ENCODE data around the gene HPS6.

The HPS6 gene

GRCh38 chr10:102067091-102067916 lies 2.2 kb downstream of the HPS6 start:
- DNase-seq (ENCODE audit: low read depth in 2 of 3, low spot score in 2 of 3), result no peak

GRCh38 chr10:102068216-102068615 lies 3.1 kb downstream of the HPS6 start:
- no peak for DNase-seq (ENCODE audit: low read depth in 2 of 3, low spot score in 2 of 3)

GRCh38 chr10:102069071-102069470 lies 3.9 kb downstream of the HPS6 start:
- no peak for DNase-seq (ENCODE audit: low read depth in 2 of 3, low spot score in 2 of 3)

GRCh38 chr10:102072673-102073527 lies 7.8 kb downstream of the HPS6 start:
- peak; percentile 38 to 72 (median 58) for DNase-seq (ENCODE audit: low read depth in 2 of 3, low spot score in 2 of 3)

GRCh38 chr10:102083541-102083940 lies 18.4 kb downstream of the HPS6 start:
- DNase-seq (ENCODE audit: low read depth in 2 of 3, low spot score in 2 of 3), result no peak

- DNase-seq (ENCODE audit: low read depth in 2 of 3, low spot score in 2 of 3), result no peak
Measured at GRCh38 chr10:102085336-102085735, 20.2 kb downstream of the HPS6 start.

GRCh38 chr10:102086196-102086595 lies 21.0 kb downstream of the HPS6 start:
- no peak for DNase-seq (ENCODE audit: low read depth in 2 of 3, low spot score in 2 of 3)

GRCh38 chr10:102090772-102091171 lies 25.6 kb downstream of the HPS6 start:
- no peak for DNase-seq (ENCODE audit: low read depth in 2 of 3, low spot score in 2 of 3)

GRCh38 chr10:102096449-102096848 lies 31.3 kb downstream of the HPS6 start:
- no peak for DNase-seq (ENCODE audit: low read depth in 2 of 3, low spot score in 2 of 3)

- DNase-seq (ENCODE audit: low read depth in 2 of 3, low spot score in 2 of 3), result no peak
Measured at GRCh38 chr10:102101152-102101551, 36.0 kb downstream of the HPS6 start.

GRCh38 chr10:102102421-102102820 lies 37.3 kb downstream of the HPS6 start:
- no peak for DNase-seq (ENCODE audit: low read depth in 2 of 3, low spot score in 2 of 3)

- no peak for DNase-seq (ENCODE audit: low read depth in 2 of 3, low spot score in 2 of 3)
Measured at GRCh38 chr10:102106998-102107397, 41.8 kb downstream of the HPS6 start.

GRCh38 chr10:102109166-102110116 lies 44.3 kb downstream of the HPS6 start:
- DNase-seq (ENCODE audit: low read depth in 2 of 3, low spot score in 2 of 3), result no peak

GRCh38 chr10:102111276-102111675 lies 46.1 kb downstream of the HPS6 start:
- no peak for DNase-seq (ENCODE audit: low read depth in 2 of 3, low spot score in 2 of 3)

GRCh38 chr10:102112210-102112817 lies 47.2 kb downstream of the HPS6 start:
- no peak for DNase-seq (ENCODE audit: low read depth in 2 of 3, low spot score in 2 of 3)

- no peak for DNase-seq (ENCODE audit: low read depth in 2 of 3, low spot score in 2 of 3)
Measured at GRCh38 chr10:102113261-102113955, 48.3 kb downstream of the HPS6 start.

GRCh38 chr10:102113956-102114857 lies 49.1 kb downstream of the HPS6 start:
- no peak for DNase-seq (ENCODE audit: low read depth in 2 of 3, low spot score in 2 of 3)

GRCh38 chr10:102114861-102115618 lies 49.9 kb downstream of the HPS6 start:
- DNase-seq (ENCODE audit: low read depth in 2 of 3, low spot score in 2 of 3), result peak; percentile 65 to 77 (median 74)
